Progenitor cell of endocrine pancreas (in vitro differentiated cells): ENCODE measurements around the gene SLC16A2. TPM values are rescaled to one million over a fixed set of nuclear protein-coding genes. Genes with fewer than 3 reads are reported as not detected.
A peak's percentile ranks its signal among the peaks of the same experiment; 100 is the strongest.

Experiments used
- DNase-seq: peaks from one replicate; pipeline ENCODE4 v3.0.0; 2021; ENCODE audit warnings: low spot score; ENCODE audit not compliant: unreplicated experiment
- H3K27ac Mint-ChIP-seq: 2 replicates; pipeline ENCODE4 v1.8.0; 2021; ENCODE audit warnings: mild to moderate bottlenecking, moderate library complexity, mixed read lengths
- H3K27me3 Mint-ChIP-seq: 2 replicates; pipeline ENCODE4 v1.8.0; 2021; ENCODE audit warnings: mixed read lengths
- H3K36me3 Mint-ChIP-seq: 2 replicates; pipeline ENCODE4 v1.8.0; 2022; ENCODE audit warnings: mixed read lengths; ENCODE audit not compliant: insufficient read depth
- H3K4me1 Mint-ChIP-seq: 2 replicates; pipeline ENCODE4 v1.8.0; 2021; ENCODE audit warnings: low read depth, mixed read lengths
- H3K4me3 Mint-ChIP-seq: 2 replicates; pipeline ENCODE4 v1.8.0; 2021; ENCODE audit warnings: low read depth, mild to moderate bottlenecking, moderate library complexity, mixed read lengths
- H3K9me3 Mint-ChIP-seq: 2 replicates; pipeline ENCODE4 v1.8.0; 2021; ENCODE audit warnings: low read depth, mixed read lengths
- CTCF ChIP-seq: fragments of 200-600 bp; sonication (generic); IDR thresholded peaks from one replicate; pipeline ENCODE4 v1.5.0; 2021; ENCODE audit warnings: antibody characterized with exemption, mild to moderate bottlenecking; ENCODE audit not compliant: unreplicated experiment
- total RNA-seq: library from RNA; stranded (reverse); gene quantifications from 2 replicates; pipeline ENCODE4 v1.2.1, GENCODE V29; 2021

Gene SLC16A2
- total RNA-seq, 1 donor from 2014 or later: 9.0 TPM

- DNase-seq: no peak
- Mint-ChIP-seq H3K4me1 (peaks cover 2% of the 10 kb centered on the region), H3K4me3 (no peak overlapping the region), H3K36me3 (peaks cover 4% of the 10 kb centered on the region), H3K27me3 (no peaks in the 10 kb centered on the region), H3K27ac (no peak overlapping the region), H3K9me3 (peaks cover 7% of the 10 kb centered on the region)
- no peak for TF ChIP-seq CTCF
Measured at GRCh38 chrX:74578137-74578536, 156.8 kb downstream of the SLC16A2 start.

DNA sequence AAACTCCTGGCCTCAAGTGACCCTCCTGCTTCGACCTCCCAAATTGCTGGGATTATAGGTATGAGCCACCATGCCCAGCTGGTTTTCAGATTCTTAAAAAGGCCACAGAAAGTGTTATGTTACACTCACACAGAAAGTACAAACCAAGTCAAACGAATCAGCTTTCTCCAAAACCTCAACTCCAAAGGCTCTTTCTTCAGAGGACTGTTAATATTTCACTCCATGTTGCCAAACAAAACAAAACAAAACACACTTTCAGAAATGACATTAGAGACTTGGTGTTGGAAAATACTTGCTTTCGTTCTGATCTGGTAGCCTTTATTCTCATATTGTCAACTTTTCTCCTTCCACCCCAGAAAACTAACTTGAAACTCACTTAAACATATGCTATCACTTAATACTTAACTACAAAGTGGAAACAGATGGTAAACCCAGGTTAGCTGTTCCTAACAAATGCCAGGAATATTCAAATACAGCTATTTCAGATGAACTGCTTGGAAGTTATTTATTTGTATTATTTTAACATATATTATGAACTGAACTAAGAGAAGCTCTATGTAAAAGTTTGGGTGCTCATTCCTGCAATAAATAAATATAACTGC is 158.4 kb downstream of the SLC16A2 start:
- peaks cover 2% of the 10 kb centered on the region for H3K4me1 Mint-ChIP-seq
- no peaks in the 10 kb centered on the region for H3K27me3 Mint-ChIP-seq
- H3K9me3 Mint-ChIP-seq: peaks cover 7% of the 10 kb centered on the region
- peaks cover 4% of the 10 kb centered on the region for H3K36me3 Mint-ChIP-seq
- H3K27ac Mint-ChIP-seq: peak overlapping the region; percentile 62
- DNase-seq: no peak
- no peak overlapping the region for H3K4me3 Mint-ChIP-seq
- no peak for TF ChIP-seq CTCF

Other genes with a start within 250 kb of the SLC16A2 start
- not detected in 2 replicates for gene ZCCHC13, start 117.3 kb upstream of the SLC16A2 start, total RNA-seq
- gene RLIM, start 193.1 kb downstream of the SLC16A2 start, total RNA-seq: 33.1 and 35.2 TPM in 2 replicates